Erythroblast (primary cell): ENCODE results near the gene KCNQ2.

Experiments
- GATA1 ChIP-seq: IDR thresholded peaks from 2 replicates; pipeline ENCODE4 v1.6.1; 2011; ENCODE audit warnings: low read depth, mild to moderate bottlenecking, control low read depth, low read length, moderate library complexity
- POLR2A ChIP-seq: IDR thresholded peaks from 2 replicates; pipeline ENCODE4 v1.6.1; 2011; ENCODE audit warnings: mild to moderate bottlenecking, low read length

DNA sequence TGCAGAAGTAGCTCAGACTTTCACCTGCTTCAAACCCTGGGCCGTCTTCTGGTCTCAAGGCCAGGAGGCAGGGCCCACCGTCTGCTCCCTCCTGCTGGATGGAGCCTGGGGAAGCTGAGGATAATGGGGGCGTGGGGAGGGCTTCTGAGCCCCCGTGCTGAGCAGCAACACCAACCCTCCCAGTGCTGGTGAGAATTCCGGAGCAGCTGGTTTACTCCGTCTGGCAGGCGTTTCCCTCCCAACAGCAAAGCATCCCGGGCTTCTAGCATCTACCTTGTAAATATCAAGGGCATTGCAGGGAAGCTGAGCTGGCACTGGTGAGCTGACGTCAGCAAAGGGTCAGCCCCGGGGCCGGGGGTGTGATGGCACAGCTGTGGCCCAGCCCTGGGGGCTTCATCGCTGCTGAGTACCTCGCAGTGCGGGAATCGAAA, 94.5 kb downstream of the KCNQ2 start:
- TF ChIP-seq POLR2A (no peak), GATA1 (no peak)
